ENCODE data around the gene HOXD1.

Gene HOXD1

DNA sequence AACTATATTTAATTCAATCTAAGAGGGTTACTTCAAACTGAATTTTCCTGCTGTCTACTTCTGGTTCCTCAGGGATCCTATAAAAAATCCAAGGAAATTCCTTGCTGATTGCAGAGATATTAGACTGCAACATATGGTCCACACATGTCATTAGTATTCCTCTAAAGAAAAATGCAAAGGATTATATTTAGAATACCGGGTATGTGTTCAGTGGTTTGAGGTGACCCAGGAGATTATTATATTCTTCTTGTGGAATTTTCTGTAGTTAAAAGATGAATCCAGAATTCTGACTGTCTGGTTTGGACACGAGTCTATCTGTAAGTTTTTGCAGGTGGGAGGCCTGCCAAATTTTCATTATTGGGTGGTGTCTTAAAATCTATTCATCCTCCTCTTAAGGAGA lies 18.2 kb downstream of the HOXD1 start:
- H3K4me3 ChIP-seq (ENCODE audit: low read length) = no peak overlapping the region
- TF ChIP-seq, protein P1, sequence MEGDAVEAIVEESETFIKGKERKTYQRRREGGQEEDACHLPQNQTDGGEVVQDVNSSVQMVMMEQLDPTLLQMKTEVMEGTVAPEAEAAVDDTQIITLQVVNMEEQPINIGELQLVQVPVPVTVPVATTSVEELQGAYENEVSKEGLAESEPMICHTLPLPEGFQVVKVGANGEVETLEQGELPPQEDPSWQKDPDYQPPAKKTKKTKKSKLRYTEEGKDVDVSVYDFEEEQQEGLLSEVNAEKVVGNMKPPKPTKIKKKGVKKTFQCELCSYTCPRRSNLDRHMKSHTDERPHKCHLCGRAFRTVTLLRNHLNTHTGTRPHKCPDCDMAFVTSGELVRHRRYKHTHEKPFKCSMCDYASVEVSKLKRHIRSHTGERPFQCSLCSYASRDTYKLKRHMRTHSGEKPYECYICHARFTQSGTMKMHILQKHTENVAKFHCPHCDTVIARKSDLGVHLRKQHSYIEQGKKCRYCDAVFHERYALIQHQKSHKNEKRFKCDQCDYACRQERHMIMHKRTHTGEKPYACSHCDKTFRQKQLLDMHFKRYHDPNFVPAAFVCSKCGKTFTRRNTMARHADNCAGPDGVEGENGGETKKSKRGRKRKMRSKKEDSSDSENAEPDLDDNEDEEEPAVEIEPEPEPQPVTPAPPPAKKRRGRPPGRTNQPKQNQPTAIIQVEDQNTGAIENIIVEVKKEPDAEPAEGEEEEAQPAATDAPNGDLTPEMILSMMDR (conservative IDR thresholded peaks at IDR 0.05; ENCODE audit: low read length) = no peak
- DNase-seq (ENCODE audit: low read depth) = peak; percentile 82

DNA sequence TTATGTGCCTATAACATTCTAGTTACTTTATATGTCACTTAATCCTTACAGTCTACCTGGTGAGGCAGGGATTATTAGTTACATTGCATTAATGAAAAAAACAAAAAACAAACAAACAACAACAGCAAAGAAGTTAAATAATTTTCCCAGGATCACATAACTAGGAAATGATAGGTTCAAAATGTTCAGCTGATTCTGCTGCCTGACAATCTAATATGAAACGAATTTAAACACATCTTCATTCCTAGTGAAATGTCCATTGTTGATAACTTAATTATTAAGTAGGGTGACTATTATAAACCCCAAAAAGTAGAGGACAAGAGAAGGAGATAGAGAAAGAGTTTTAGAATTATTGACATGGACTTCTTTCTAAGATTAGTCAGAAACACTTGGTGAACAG lies 22.6 kb downstream of the HOXD1 start:
- TF ChIP-seq, protein P1 (conservative IDR thresholded peaks at IDR 0.05; ENCODE audit: low read length) = no peak
- DNase-seq (ENCODE audit: low read depth) = no peak

DNA sequence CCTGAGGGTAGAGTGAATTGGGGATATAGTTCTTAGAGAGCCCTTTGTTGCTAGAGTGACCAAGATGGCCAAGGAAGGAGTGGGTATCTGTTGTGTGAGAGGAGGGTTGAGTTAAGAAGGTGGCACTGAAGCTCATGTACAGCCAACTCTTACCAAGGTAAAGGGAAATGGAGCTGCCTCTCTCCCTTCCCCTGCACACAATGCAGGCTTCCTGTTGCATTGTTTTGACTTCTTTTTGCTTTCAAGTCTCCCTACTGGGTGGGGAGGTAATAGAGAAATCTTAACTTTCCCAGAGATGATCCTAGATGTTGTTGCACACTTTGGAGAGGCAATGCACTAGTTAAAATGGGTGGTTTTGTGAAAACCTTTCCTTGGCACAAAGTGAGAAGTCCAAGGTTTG lies 23.8 kb downstream of the HOXD1 start:
- DNase-seq (ENCODE audit: low read depth) = no peak
- H3K4me3 ChIP-seq (ENCODE audit: low read length) = no peak overlapping the region
- TF ChIP-seq, protein P1 (conservative IDR thresholded peaks at IDR 0.05; ENCODE audit: low read length) = no peak

More for the DNA sequence above, 22.6 kb downstream of the HOXD1 start:
- no peak overlapping the region for H3K4me3 ChIP-seq (ENCODE audit: low read length)

DNA sequence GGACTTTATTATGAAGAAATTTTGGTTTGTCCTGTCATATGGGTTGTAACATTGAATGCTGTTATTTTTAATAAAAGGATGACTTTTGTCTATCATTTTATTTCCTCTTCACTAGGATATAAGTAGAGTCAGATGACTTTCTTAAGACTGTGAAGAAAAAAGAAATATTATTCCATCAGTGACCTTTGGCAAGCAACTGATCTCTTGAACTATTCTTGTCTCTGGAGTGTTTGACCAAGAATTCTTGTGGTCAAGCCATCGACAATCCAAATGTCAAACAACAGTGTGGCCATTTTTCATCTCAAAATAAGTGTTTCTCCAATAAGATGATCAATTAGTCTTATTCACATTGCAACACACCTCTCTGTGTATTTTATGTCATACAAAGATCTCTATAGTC lies 24.9 kb downstream of the HOXD1 start:
- no peak overlapping the region for H3K4me3 ChIP-seq (ENCODE audit: low read length)
- TF ChIP-seq, protein P1 (conservative IDR thresholded peaks at IDR 0.05; ENCODE audit: low read length) = no peak
- DNase-seq (ENCODE audit: low read depth) = no peak

DNA sequence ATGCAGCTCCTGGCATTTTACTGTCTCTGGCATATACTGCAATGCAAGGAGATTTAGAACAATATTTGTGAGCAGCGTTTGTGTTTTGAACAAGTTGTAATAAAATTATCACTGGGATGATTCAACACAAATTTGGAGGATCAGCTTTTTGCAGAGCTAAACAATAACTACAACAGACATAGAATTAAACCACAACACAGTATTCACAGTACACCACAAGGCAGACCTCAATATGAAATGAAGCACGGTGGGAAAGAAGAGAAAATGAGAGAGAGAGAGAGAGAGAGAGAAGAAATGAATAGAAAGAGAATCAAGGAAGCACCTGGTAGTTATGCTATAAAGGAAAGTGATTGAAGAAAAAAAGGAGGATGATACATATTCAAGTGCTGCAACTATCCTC lies 39.4 kb downstream of the HOXD1 start:
- H3K4me3 ChIP-seq (ENCODE audit: low read length) = no peak overlapping the region
- TF ChIP-seq, protein P1 (conservative IDR thresholded peaks at IDR 0.05; ENCODE audit: low read length) = no peak
- no peak for DNase-seq (ENCODE audit: low read depth)

DNA sequence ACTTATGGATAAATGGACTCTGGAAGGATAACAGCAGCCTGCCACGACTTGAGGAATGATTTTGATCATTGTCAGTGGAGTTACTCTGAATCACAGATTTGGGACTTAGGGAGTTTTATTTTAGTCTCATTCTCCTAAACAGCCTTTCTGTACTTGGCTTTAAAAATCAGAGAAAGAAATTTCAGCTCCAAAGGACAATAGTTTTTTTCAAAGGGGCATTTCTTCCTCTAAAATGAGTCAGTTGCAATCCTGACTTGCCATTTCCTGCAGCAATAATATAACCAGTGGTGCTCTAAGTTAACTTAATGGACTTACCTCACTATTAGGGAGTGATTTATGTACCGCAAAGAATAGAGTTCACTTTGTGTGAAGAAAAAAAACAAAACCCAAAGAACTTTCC lies 45.7 kb downstream of the HOXD1 start:
- no peak for DNase-seq (ENCODE audit: low read depth)
- no peak overlapping the region for H3K4me3 ChIP-seq (ENCODE audit: low read length)
- TF ChIP-seq, protein P1 (conservative IDR thresholded peaks at IDR 0.05; ENCODE audit: low read length) = no peak

DNA sequence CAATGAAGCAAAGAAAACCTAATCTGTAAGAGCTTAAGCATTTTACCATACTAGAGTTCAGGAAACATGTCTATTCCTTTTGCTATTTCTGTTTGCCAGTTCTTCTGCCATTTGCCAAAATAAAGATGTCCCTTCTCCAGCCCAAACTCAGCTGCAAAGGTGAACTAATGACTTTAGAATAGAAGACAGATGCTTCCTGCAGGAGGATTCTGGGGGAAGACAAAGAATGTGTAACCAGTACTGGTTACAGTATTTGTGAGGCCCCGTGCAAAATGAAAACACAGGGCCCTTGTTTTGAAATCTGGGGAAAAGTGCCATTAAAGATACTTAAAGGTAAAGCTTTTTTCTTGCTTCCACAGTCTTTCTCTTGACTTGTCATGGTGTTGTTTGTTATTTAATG lies 46.5 kb downstream of the HOXD1 start:
- TF ChIP-seq, protein P1 (conservative IDR thresholded peaks at IDR 0.05; ENCODE audit: low read length) = no peak
- no peak for DNase-seq (ENCODE audit: low read depth)
- no peak overlapping the region for H3K4me3 ChIP-seq (ENCODE audit: low read length)

Measured in AG10803 (cell line).